ENCODE data around the gene ATP7A.
"Not testable (repeated sequence)": the region's sequence is repeated elsewhere in the genome, so short reads cannot be mapped to it uniquely, and the experiment has no call there.

Gene ATP7A

DNA sequence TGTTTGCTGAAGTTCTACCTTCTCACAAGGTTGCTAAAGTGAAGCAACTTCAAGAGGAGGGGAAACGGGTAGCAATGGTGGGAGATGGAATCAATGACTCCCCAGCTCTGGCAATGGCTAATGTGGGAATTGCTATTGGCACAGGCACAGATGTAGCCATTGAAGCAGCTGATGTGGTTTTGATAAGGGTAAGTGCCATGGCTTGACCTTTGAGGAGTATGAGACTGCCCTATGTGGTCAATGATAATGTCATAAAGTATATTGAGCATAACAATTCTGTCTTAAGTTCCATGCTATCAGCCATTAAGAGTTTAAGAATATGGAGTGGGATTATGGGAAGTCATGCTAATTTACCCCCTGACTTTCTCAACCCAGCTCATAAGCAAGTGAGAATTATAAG is 132.1 kb downstream of the ATP7A start:
- DNase-seq, result no peak

DNA sequence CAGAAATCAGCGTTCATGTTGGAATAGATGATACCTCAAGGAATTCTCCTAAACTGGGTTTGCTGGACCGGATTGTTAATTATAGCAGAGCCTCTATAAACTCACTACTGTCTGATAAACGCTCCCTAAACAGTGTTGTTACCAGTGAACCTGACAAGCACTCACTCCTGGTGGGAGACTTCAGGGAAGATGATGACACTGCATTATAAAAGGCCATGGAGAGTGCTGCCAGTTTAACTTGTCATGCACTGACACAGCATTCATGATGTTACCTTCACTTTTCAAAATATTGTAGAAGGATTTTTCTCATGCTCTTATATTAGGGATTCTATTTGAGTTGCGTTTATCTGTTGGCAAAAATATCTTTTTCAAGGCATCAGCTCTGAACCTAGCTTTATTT is 135.9 kb downstream of the ATP7A start:
- no peak for DNase-seq

DNA sequence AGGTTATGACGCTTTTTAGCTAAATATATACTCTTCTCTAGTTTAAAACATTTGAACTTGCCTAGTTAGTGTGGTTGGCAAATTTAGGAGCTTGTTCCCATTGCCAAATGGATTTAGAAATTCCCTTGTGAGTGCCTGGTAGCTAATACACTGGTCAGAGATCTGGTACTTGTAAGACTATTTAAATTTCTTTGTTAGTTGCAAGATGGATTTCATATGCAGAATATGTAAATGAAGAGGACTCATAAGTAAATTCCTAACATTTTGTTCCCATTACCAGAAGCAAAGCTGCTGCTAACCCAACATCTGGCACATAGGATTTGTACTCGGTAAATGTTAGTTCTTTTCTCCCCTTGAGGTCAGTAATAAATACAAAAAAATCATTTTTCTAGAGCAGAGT is 137.6 kb downstream of the ATP7A start:
- DNase-seq, result no peak

DNA sequence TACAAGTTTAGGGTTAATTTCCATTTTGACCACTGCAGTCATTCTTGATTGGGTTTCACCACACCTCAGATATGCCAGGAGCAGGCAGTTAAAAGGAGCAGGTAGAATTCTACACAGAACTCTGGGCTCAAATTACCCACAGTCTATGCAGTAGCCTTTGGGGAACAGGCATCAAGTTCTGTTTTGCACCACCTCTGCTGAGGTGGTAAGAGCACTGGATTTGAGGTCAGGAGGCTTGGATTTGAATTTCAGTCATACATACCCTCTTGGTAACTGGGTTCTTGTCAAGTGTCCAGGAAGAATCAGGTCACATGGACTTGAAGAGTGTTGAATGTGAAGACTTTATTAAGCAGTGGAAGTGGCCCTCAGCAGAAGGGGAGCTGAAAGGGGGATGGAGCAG is 153.2 kb downstream of the ATP7A start:
- no peak for DNase-seq

DNA sequence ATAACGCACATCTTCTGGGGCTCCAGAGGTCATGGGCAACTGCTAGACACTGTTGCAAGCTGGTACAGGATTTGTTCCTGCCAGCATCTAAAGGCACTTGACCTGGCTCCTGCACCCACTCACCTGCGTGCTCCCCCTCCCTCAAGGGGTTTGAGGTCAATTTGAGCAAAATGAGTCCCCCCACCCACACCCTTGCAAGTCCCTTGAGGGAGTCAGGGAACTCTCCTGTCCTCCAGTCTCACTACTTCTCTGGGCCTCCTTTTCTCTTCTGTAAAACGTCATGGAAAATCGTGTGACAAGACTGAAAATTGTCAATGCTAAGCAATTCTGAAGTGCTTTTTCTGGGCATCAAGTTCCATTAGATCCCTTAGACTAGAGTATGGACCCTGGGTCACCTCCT is 153.7 kb downstream of the ATP7A start:
- no peak for DNase-seq

DNA sequence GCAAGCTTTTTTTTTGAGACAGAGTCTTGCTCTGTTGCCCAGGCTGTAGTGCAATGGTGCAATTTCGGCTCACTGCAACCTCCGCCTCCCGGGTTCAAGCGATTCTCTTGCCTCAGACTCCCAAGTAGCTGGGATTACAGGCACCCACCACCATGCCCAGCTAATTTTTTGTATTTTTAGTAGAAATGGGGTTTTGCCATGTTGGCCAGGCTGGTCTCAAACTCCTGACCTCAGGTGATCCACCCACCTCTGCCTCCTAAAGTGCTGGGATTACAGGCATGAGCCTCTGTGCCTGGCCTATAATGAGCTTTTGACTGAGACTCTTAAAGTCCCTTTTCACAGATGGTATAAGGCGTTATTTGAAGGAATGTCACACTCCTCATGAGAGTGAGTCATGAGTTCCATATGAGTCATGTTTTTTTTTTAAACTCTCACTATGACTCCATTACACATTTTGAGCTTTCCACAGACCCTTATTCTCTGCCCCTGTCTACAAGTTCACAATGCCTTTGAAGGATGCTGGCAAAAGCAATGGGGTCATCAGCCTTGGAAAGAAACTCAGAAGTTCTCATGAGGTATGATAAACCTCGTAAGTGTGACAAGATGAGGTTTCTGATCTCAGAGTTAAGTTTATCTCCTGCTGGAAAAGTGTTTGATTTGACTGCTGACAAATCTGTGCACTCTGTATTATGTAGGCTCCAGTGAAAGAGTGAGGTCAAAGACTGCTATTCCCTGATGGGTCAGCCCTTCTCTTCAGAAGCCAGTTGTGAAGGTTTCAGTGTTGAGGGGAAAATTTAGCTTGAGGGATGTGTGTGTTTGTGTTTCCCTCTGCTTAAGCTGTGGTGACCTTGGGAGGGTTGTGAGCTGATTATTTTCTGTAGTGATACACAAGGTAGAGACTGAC is 154.5 kb downstream of the ATP7A start:
- peak in 1 of 2 experiments; percentile 1 for DNase-seq

DNA sequence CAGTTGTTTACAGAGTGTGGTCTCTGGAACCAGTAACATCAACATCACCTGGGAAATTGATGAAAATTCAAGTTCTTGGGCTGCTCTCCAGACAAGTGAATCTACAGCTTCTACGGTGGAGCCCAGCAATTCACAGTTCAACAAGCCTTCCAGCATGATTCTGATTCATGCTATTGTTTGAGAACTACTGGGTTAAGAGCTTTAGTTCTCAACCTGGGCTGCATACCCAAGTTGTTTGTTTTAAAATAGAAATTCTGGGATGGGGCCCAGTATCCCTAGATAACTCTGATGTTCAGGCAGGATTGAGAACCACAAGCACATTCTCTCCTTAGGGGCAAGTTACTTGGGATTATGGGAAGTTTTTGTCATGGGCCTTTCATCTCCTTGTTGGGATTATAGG is 155.6 kb downstream of the ATP7A start:
- DNase-seq, result no peak

DNA sequence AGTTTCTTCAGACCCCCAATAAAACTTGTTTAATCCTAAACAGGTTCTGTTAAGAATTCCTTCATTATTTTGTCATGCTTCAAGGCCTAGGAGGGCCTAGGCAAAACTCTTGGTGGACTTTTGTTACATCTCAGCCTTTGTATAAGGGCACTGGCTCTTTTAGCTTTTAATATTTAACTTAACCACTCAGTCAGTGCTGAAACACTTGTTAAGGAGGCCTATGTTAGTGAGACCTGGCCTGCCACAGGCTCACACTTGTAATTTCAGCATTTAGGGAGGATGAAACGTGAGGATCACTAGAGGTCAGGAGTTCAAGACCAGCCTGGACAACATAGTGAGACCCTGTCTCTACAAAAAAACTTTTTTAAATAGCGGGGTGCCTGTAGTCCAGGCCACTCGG is 160.8 kb downstream of the ATP7A start:
- no peak for DNase-seq

DNA sequence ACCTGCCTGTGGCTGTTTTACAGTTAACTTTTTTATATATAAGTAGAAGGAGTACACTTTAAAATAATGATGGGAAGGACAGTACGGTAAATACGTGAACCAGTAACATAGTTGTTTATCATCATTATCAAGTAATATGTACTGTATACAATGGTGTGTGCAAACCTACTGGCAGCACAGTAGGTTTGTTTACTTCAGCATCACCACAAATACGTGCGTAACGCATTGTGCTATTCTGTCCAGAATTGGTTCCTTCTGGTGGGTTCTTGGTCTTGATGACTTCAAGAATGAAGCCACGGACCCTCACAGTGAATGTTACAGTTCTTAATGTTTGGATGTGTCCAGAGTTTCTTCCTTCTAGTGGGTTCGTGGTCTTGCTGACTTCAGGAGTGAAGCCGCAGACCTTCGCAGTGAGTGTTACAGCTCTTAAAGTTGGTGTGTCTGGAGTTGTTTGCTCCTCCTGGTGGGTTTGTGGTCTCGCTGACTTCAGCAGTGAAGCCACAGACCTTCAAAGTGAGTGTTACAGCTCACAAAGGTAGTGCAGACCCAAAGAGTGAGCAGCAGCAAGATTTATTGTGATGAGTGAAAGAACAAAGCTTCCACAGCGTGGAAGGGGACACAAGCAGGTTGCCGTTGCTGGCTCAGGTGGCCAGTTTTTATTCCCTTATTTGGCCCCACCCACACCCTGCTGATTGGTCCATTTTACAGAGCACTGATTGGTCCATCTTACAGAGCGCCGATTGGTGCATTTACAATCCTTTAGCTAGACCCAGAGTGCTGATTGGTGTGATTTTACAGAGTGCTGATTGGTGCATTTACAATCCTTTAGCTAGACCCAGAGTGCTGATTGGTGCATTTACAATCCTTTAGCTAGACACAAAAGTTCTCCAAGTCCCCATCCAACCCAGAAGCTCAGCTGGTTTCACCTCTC is 162.9 kb downstream of the ATP7A start:
- DNase-seq, result not testable (repeated sequence)

DNA sequence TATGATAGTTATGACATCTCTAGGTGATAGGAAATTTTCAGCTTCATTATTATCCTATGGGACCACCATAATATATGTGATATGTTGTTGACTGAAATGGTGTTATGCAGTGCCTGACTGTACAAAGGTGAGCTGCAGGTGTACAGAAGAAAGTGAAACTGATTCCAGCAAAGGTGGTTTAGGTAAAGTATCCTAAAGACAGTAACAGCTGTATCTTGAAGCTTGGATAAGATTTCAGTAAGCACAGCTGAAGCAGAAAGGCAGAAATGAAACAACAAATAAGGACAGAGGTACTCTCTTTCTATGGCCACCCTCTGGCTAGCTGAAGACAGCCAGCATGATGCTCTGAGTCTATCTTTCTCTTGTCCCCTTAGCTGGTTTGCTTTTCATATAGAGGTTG is 163.6 kb downstream of the ATP7A start:
- DNase-seq, result no peak

DNA sequence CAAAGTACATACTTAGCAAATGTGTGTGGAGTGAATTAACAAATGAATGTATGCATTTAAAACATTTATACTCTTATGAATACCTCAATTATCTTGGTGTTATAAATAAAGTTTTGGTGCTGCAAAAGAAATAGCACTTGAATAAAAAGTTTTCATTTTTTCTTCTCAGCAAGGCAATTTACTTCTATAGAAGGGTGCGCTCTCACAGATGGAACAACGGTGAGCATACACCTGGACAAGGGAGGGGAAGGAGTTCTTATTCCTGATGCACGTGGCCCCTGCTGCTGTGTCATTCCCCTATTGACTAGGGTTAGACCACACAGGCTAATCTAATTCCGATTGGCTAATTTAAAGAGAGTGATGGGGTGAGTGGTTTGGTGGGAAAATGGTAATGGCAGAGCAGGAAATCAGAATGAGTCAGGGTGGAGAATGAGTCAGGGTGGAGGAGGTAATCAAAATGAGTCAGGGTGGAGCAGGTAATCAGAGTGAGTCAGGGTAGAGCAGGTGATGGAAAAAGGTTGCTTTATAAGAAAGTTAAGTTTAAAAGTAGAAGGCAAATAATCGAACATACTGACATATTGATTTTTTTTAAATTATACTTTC is 165.4 kb downstream of the ATP7A start:
- DNase-seq, result no peak

DNA sequence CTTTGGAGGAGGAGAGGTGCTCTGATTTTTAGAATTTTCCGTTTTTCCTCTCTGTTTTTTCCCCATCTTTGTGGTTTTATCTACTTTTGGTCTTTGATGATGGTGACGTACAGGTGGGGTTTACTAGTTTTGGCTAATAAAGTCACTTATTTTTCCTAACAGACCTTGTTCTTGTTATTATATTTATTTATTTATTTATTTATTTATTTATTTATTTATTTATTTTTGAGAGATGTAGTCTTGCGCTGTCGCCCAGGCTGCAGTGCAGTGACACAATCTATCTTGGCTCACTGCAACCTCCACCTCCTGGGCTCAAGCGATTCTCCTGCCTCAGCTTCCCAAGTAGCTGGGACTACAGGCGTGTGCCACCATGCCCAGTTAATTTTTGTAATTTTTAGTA is 170.9 kb downstream of the ATP7A start:
- DNase-seq, result not testable (repeated sequence)

DNA sequence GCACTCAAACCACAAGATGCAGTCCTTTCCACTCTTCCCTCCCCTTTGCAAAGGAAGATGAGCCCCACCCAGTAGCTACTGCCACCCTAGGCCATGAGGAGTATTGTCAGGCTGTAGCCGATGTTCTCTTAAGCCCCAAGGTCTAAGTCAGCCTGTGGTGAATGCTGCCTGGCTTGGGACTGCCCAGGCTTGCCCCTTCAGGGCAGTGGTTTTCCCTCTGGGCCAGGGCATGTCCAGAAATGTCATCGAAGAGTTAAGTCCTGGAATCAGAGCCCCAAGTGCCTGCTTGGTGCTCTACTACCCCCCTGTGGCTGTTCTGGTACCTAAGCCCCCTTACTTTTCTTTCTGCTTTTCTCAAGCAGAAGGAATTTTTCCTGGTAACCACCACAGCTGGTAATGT is 181.8 kb downstream of the ATP7A start:
- DNase-seq, result peak; percentile 39 to 43

DNA sequence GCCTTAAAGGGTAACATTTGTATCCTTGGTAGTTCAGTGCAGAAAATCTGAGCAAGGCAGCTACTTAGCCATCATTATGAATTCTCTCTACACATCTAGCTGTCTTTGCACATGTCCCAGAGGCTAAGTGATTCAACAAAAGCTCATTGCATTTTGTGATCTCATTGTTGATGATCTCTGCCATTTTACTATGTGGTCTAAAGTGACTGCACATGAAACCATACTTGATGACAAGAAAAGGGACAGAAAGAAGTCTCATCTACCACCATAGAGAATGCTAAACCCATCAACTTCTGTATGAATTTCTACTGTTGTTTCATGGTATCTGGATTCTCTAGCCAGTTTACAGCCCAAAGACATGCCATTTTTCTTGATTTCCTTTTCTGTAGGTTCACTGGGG is 187.6 kb downstream of the ATP7A start:
- no peak for DNase-seq

All from Kasumi-1 (cell line).